Measurements from ENCODE around the gene MAML2. TPM values are rescaled to one million over a fixed set of nuclear protein-coding genes. Genes with fewer than 3 reads are reported as not detected.

MAML2 gene
- total and polyA plus RNA-seq, 2 experiments from 2014 or later, result 4.7 to 15.3 TPM

- no peaks in the 10 kb centered on the region for H3K79me2 ChIP-seq
- 100% methylated on average over 1 of the region's 1 CpG for WGBS (ENCODE audit: low lambda C conversion rate, missing lambda C conversion rate)
- no peaks in the 10 kb centered on the region for H3K9me2 ChIP-seq (replicated peaks; ENCODE audit: insufficient read depth)
- no peak for DNase-seq (ENCODE audit: low spot score)
- no peak overlapping the region for H3K4me3 ChIP-seq
- no peaks in the 10 kb centered on the region for H3K9me3 ChIP-seq (ENCODE audit: low read depth)
- H3K27me3 ChIP-seq, result no peaks in the 10 kb centered on the region
- H3K4me1 ChIP-seq (ENCODE audit: insufficient read depth), result no peaks in the 10 kb centered on the region
- H3K4me2 ChIP-seq, result no peak overlapping the region
- no peak overlapping the region for H3K27ac ChIP-seq
- no peaks in the 10 kb centered on the region for H3K36me3 ChIP-seq (replicated peaks; ENCODE audit: insufficient read depth, low read depth)
- H2AFZ ChIP-seq, result no peak overlapping the region
- no peaks in the 10 kb centered on the region for H4K20me1 ChIP-seq (ENCODE audit: insufficient read depth, poor library complexity, severe bottlenecking)
- no peak for TF ChIP-seq EZH2 (IDR thresholded peaks at IDR 0.05; ENCODE audit: borderline replicate concordance)
- TF ChIP-seq CTCF (IDR thresholded peaks at IDR 0.05; ENCODE audit: poor library complexity), result no peak
- TF ChIP-seq EZH2phosphoT487 (IDR thresholded peaks at IDR 0.05; ENCODE audit: low read depth, severe bottlenecking, unreplicated experiment), result no peak
These were observed 14.8 kb upstream of the MAML2 start for GRCh38 chr11:96357794-96358193.

GRCh38 chr11:96356848-96357247, 13.9 kb upstream of the MAML2 start:
- no peak overlapping the region for H2AFZ ChIP-seq
- H3K4me3 ChIP-seq, result no peak overlapping the region
- WGBS (ENCODE audit: low lambda C conversion rate, missing lambda C conversion rate), result 96% methylated on average over 4 of the region's 4 CpGs
- DNase-seq (ENCODE audit: low spot score), result no peak
- no peaks in the 10 kb centered on the region for H3K27me3 ChIP-seq
- H3K4me2 ChIP-seq, result no peak overlapping the region
- no peaks in the 10 kb centered on the region for H4K20me1 ChIP-seq (ENCODE audit: insufficient read depth, poor library complexity, severe bottlenecking)
- no peaks in the 10 kb centered on the region for H3K9me2 ChIP-seq (replicated peaks; ENCODE audit: insufficient read depth)
- TF ChIP-seq CTCF (IDR thresholded peaks at IDR 0.05; ENCODE audit: poor library complexity) (no peak), EZH2phosphoT487 (IDR thresholded peaks at IDR 0.05; ENCODE audit: low read depth, severe bottlenecking, unreplicated experiment) (no peak), EZH2 (IDR thresholded peaks at IDR 0.05; ENCODE audit: borderline replicate concordance) (no peak)
- no peaks in the 10 kb centered on the region for H3K9me3 ChIP-seq (ENCODE audit: low read depth)
- H3K27ac ChIP-seq, result no peak overlapping the region
- H3K36me3 ChIP-seq (replicated peaks; ENCODE audit: insufficient read depth, low read depth), result no peaks in the 10 kb centered on the region
- H3K4me1 ChIP-seq (ENCODE audit: insufficient read depth), result no peaks in the 10 kb centered on the region
- no peaks in the 10 kb centered on the region for H3K79me2 ChIP-seq

- no peaks in the 10 kb centered on the region for H3K9me2 ChIP-seq (replicated peaks; ENCODE audit: insufficient read depth)
- peaks cover 41% of the 10 kb centered on the region for H3K4me1 ChIP-seq (ENCODE audit: insufficient read depth)
- H3K9me3 ChIP-seq (ENCODE audit: low read depth), result no peaks in the 10 kb centered on the region
- H3K27me3 ChIP-seq, result no peaks in the 10 kb centered on the region
- TF ChIP-seq CTCF (IDR thresholded peaks at IDR 0.05; ENCODE audit: poor library complexity), result no peak
- WGBS (ENCODE audit: low lambda C conversion rate, missing lambda C conversion rate), result 1% methylated on average over 13 of the region's 13 CpGs
- peak overlapping the region; percentile 83 for H3K4me2 ChIP-seq
- H2AFZ ChIP-seq, result peak overlapping the region; percentile 72
- peak overlapping the region; percentile 92 for H3K27ac ChIP-seq
- H3K4me3 ChIP-seq, result peak overlapping the region; percentile 87
- no peaks in the 10 kb centered on the region for H3K36me3 ChIP-seq (replicated peaks; ENCODE audit: insufficient read depth, low read depth)
- no peaks in the 10 kb centered on the region for H4K20me1 ChIP-seq (ENCODE audit: insufficient read depth, poor library complexity, severe bottlenecking)
- DNase-seq (ENCODE audit: low spot score), result no peak
- peaks cover 50% of the 10 kb centered on the region for H3K79me2 ChIP-seq
These were observed 708 bp downstream of the MAML2 start for GRCh38 chr11:96342014-96342960.

All from hepatocyte (in vitro differentiated cells).